Midbrain (tissue), 1 donor: Measurements from ENCODE around the gene HBEGF.
A peak's percentile ranks its signal among the peaks of the same experiment; 100 is the strongest.
"Not testable (repeated sequence)": the region's sequence is repeated elsewhere in the genome, so short reads cannot be mapped to it uniquely, and the experiment has no call there.

Experiments used
- DNase-seq: peaks from one replicate; lab custom pipeline; 2025; lab: John Stamatoyannopoulos, UW

HBEGF gene

DNA sequence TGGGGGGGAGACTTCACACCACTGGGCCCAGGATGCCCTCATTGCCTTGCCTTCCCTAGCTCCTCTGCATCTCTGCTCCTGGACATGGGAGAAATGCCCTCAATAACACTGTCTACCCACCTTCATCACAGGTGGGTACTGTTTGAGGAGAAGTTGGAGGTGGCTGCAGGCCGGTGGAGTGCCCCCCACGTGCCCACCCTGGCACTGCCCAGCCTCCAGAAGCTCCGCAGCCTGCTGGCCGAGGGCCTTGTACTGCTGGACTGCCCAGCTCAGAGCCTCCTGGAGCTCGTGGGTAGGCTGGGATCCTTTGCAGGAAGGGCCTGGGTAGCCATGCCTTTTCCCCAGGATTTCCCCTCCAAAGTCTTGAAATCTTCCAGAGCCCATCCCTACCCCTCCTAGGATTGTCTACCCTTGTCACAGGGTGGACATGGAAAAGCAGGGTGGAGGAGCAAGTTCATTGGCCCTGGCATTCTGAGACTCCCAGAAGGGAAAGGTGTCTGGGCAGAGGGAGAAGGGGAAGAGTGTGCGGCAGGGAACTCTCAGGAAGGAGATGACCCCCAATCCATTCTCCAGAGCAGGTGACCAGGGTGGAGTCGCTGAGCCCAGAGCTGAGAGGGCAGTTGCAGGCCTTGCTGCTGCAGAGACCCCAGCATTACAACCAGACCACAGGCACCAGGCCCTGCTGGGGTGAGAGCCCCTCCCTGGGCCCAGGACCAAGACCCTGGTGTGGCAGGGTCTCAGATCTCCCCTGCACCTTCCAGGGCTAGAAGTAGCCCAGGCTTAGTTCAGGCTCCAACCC is 14.5 kb upstream of the HBEGF start:
- no peak for DNase-seq

DNA sequence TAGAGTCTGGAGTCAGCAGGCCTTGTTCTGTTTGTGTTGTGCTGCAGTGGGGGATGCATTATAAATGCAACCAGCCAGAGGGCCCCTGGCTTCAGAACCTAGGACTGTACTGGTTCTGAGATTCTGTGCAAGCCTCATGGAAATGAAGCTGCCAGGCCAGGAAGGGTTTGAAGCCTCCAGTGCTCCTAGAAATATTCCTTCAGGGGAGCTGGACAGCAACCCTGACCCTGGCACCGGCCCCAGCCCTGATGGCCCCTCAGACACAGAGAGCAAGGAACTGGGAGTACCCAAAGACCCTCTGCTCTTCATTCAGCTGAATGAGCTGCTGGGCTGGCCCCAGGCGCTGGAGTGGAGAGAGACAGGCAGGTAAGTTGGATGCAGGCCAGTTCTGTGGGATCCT is 13.7 kb upstream of the HBEGF start, which contains the start of gene SLC4A9:
TSS of gene SLC4A9 (plus strand) at position 94 of the 400 bp plus-strand sequence. CDS start at position 137, 43 bp downstream.
- no peak for DNase-seq

DNA sequence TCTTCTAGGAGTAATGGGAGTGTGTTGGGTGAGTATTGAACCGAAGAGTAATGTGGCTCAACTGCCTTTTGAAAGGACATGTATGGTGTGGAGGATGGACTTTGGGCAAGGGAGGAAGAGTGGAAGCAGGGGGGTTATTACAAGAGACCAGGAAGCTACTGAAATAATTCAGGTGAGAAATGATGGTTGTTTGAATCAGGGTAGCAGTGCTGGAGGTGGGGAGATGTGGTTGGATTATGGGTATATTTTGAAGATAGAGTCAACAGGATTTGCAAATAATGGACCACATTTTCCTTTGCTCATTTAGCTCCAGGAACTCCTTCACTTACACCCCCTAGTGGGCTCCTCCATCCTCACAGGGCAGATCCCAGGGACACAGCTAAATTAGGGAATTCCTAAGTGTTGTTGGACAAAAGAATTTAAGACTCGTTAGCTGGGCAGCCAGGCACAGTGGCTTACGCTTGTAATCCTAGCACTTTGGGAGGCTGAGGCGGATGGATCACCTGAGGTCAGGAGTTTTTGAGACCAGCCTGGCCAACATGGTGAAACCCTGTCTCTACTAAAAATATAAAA is 12.4 kb upstream of the HBEGF start:
- no peak for DNase-seq

DNA sequence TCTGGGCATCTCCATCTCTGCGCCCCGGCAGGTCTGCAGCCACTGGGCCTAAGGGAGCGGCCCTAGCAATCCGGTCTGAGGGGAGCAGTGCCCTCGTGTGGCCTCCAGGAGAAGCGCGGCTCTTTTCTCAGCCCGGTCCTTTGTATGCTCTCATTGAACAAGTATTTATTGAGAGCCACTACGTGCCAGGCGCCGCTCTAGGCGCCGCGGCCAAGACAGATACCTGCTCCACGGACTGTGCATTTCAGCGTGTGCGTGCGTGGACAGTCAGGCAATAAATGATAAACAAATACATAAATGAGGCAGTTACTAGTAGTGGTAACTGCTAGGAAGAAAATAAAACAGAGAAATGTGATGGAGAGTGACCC is 11.3 kb upstream of the HBEGF start:
- peak; percentile 92 for DNase-seq

DNA sequence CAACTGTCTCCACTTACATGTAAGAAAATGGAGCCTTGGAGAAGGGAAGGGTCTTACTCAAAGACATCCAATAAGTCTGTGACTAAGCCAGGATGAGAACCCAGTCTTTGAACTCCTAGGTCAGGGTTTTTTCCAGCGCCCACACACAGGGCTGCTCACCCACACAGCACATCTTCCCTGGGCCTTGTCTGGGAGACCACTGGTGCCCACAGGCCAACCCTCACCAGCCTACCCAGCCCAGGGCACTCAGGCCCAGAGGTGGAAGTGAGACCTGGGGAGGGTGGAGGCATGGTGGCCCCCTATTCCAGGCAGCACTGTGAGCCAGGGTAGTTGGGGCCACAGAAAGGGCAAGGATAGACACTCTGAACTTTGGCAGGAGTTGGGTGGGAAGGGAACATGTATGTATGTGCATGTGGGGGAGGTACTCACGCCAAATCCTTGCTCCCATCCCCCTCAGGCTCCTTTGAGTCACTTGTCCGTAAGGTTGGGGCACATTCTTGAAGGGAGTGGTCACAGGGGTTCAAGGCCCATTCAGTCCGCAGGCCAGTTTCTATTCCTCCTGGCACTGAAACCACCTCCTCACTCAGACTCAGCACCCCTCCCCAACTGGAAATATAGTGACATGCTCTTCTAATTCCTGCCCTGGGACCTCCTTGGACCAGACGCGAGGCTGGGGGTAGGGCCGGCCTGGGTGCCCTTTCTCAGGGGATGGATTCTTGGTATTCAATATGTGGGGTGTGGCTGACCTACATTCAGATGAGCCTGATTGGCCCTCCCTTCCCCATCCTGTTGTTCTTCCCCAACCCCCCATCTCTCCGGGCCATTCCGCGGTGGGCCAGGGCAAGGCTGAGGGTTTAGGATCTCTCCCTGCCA is 10.7 kb upstream of the HBEGF start:
- DNase-seq = no peak

DNA sequence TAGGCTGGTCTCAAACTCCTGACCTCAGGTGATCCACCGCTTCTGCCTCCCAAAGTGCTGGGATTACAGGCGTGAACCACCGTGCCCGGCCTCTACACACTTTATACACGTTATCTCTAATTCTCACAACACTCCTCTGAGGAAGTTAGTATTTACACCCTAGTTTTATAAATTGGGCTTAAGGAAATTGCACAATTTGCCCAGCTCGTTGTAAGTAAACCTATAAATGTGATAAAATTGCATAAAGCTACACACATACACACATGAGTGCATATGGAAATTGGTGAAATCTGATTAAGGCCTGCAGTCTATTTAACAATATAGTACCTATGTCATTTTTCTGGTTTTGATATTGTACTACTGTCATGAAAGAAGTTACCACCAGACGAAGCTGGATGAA is 9.1 kb upstream of the HBEGF start:
- no peak for DNase-seq

DNA sequence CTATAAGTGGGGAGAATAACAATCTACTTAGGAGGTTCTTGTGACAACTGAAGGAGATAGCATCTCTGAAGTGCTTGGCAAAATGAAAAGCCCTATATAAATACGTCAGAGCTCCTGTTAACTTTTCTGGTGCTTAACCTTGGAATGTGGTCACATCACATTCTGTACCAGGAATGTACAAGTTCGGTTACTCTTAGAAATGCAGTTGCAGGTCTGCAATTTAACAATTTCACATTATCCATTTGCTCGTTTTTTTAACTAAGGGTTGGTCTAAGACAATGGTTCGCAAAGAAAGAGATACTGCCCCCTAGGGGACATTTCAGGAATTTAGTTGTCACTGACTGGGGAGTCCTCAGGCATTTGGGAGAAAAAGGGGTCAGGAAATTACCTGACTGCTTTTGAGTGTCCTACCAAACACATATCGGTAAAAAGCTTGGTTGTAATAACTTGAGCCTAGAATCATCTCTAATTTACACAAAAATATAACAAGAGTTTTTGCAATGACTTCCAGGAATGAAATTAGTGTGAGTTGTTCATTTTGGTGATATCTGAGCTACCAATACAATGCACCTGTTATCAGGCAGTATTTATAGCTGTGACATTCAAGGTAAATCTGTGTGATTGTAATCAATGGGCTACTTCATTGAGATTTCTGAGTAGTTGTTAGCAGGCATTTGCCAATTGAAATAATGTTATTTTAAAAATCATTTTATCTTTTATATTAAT is 5.4 kb upstream of the HBEGF start:
- peak; percentile 81 for DNase-seq

DNA sequence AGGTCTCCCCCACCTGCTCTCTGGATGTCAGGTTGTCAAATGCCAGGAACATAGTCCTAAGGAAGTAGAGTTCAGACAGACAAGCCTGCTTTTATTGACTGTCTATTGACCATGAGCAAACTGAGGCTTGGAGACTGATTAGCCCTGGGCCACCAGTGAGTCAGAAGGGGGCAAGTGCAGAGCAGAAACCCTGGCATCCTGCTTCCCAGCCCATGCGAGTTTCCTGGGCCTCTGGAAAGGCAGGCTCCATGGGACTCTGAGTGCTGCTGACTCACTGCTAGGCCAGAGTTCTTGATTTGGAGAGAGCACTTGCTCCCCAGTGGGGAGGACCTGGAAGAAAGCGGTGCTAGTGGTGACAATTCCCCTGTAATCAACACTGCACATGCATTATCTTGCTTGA is 2.8 kb upstream of the HBEGF start:
- no peak for DNase-seq

DNA sequence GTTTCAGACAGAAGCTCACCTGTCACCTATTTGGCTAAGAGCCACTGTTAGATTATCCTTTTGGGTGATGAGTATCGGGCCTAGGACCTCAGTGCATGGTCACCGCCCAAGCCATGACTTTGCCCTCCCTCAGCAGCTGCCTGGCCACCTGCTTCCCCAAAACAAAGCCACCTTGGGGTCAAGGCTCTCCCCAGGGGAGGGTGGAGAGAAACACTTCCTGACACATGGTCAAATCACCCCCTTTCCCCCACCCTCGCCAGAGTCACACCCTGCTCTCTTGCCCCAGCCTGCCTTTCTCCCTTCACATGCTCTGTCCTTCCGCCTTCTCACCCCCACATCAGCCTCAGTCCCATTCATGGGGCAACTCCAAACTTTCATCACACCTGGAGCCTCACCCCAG is 1.7 kb upstream of the HBEGF start:
- DNase-seq = no peak

DNA sequence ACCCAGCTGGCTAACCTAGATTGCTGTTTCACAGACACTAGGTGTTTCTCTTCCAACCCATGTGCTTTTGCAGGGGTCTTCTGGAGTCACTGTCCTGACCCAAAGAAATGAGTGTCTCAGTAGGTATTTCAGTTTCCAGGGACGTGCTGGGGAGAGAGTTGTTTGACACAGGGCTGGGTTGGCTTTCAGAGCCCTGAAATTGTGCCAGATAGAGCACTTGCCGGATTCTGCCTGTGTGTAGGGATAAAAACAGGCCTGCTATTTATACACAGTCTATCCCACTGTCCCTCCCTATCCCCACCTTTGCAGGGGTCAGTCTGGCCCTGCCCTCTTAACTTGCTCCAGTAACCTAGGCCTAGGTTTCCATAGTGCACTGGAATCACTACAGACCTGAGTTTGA is 957 bp upstream of the HBEGF start:
- no peak for DNase-seq

DNA sequence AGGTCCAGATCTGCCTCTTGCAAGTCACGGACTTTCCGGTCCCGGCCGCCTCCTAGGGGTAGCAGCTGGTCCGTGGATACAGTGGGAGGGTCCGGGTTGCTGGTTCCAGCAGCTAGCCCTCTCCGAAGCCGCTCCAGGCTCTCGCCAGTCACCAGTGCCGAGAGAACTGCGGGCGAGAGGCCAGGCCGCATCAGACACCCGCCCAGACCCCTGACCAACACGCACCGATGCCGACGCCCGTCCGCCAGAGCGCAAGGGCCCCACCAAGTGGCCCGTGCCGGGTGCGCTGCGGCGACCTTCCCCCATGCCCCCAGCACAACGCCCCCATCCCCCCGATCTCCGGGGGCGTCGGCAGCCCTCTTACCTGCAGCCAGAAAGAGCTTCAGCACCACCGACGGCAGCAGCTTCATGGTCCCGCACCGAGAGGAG is 470 bp downstream of the HBEGF start:
- peak; percentile 65 for DNase-seq

DNA sequence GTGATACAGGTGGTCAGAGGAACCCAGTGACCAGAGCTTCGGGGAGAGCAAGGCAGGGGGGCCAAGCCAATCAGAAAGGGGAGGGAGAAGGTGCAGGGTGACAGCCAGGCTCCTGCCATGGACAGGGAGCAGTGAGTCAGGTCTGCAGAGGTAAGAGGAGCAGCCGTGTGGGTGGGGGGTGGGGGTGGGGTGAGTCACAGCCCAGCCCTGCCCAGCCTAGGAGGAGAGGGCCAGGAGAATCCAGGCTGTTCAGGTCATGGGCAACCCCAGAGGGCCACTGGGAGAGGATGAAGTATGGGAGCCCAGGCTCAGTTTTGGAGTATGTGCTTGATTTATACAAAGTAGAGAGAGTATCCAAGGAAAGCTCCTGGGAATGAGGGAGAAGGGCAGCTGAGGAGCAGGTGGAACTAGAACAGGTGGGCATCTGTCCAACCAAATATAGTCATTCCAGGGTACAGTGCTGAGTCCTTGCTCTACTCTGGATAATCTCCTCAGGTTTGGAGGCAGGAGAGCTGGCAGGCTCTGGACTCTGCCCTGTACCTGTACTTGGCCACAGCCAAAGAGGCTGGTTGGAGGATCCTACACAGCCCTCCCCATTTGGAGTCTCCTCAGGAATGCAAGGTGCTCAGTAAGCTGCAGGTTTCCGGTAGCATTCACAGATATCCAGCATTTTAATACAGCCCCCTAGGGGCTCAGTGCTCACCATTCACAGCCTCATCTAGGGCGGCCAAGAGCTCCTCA is 1.6 kb downstream of the HBEGF start:
- no peak for DNase-seq

DNA sequence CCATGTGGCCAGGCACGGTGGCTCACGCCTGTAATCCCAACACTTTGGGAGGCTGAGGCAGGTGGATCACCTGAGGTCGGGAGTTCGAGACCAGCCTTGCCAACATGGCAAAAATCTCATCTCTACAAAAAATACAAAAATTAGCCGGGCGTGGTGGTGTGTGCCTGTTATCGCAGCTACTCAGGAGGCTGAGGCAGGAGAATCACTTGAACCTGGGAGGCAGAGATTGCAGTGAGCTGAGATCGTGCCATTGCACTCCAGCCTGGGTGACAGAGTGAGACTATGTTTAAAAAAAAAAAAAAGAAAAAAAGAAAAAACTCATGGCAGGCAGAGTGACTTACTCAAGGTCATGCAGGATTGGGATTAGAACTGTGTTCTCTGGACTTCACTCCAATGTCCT is 2.6 kb downstream of the HBEGF start:
- DNase-seq = not testable (repeated sequence)

DNA sequence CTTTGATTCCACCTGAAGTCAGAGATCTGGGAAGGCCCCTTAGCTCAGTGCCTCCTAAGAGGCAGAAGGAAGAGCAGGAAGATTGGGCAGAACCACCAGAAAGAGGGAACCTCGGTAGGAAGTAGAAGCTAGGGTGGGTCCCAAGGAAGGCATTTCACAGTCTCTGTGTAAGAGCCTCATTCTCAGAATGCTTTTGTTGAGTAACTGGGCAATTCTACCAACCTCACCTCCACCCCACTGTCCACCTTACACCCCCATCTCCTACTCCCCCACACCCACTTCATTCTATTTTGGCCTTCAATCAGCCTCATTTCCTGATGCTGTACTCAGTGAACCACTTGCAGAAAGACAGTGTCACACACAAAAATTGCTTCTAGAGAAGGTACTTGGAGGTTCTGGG is 3.5 kb downstream of the HBEGF start:
- no peak for DNase-seq

DNA sequence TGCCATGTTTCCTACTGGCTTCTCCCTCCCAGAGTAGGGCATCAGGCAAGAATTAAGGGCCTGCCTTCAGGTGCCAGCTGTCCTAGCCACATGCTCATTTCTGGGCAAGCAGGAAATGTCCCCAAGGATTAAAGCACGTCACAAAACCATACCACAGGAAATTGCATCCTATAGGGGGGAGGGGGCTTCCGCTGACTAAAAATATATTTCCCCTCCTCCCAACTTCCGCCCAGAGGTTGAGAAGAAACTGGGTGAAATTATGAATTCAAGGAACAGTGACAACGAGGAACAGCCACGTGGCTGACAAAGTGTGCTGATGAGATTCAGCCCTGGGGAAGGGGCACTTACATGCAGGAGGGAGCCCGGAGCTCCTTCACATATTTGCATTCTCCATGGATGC is 4.1 kb downstream of the HBEGF start:
- DNase-seq = no peak

DNA sequence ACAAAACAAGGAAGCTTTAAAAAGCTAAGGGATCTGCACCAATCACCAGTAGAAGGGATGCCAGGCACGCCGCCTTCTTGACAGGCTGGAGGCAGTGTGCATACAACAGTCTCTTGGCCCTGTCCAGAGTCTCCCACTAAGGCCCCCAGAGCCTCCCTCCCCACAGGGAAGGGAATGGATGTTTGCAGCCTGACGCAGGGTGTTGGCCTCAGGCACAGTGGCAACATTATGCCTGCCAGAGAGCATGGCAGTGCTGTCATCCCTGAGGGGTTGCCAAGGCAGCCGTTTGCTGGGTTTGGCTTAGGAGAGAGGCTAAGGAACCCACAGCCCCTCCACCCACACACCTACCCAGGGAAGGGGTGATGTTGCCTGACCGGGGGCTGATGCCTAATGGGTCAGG is 4.8 kb downstream of the HBEGF start:
- DNase-seq = peak; percentile 84

DNA sequence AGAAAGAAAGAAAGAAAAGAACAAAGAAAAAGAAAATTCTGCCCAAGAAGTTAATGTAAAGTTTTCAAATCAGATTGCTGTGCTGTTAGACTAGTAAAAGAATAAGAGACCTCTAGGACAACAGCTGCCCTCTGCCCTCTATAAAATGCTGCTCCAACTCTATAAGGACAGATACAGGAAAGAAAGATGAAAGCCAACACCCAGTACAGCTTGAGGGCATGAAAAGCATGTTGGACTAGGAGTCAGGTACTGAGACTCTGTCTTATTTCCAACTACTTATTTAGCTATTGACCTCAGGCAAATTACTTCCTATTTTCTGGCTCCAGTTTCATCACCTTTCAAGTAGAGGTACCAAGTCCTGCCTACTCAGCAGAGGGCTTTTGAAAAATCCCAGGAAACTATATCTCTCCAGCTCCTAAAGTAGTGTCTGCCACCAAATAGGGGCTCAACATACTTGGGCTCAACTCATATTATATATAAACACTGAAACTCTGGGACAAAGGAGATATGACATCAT is 5.7 kb downstream of the HBEGF start:
- no peak for DNase-seq

DNA sequence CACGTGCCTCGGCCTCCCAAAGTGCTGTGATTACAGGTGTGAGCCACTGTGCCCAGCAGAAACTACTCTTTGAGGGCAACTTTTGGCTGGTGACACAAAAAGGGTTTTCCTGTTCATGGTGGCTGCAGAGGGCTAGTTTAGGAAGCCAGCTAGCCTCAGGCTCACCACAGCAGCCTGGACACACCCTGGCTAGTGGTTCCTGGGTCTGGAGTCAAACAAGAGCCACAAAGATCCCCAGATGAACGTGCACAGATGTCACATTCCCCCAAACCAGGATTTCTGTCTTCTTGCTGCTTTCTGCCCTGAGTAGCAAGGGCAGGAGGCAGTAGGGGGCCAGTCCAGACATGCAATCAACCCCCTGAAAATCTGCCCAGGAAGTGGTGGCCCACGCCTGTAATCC is 6.8 kb downstream of the HBEGF start:
- no peak for DNase-seq

DNA sequence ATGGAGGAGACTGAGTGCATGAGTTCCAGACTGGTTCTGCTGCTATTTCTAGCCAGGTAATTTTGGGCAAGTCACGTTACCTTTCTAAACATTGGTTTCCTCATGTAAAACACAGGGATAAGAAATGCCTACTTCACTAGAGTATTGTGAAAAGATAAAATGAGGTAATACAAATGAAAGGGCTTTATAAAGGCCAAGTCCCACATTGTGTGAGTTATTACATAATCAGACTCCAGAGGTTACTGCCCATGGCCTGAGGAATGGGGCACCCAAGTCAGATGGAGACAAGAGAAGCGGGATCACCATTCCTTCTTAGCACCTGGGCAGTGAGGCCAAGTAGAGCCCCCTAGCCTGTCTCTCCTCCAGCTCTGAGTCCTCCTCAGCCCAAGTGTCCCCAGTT is 7.5 kb downstream of the HBEGF start:
- DNase-seq = no peak

DNA sequence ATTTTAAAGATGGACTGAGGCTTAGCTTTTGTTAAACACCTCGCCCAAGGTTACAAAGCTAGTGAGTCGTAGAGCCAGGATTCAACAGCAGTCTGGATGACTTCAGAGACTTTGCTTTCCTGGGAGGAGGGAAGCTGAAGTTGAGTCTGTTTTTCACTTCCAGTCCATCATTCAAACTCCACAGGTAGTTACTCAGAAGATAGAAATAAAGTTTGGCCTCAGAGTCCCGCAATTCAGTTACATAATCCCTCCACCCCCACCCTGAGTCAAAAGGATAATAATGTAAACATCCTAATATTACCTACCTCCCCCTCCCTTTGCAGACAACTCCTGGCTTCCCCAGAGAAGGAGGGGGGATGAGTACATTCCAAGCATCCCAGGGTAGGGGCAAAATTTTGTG is 8.1 kb downstream of the HBEGF start:
- no peak for DNase-seq

DNA sequence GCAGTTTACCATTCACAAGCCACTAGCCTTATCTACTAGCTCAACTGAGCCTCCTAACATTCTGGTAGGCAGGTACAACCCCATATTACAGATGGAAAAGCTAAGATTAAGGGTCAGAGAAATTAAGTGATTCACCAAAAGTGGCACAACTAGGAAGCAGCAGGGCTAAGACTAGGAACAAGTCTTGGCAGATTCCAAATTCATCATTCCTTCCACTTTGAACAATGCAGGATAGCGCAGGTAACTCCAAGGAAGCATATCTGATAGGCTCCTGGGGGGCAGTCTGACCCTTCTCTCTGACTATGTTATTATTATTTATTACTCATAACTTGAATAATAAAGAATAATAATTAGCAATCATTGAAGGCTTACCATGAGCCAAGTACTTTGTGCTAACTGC is 8.5 kb downstream of the HBEGF start:
- DNase-seq = no peak
